WTC11 (cell line): ENCODE measurements around the gene RYR1.

Experiments used
- ETV6 ChIP-seq: sonication (generic); formaldehyde crosslinking; IDR thresholded peaks from 2 replicates; pipeline ENCODE4 v1.8.1; 2022; ENCODE audit warnings: mild to moderate bottlenecking, missing genetic modification reagents
- FOXK1 ChIP-seq: sonication (generic); formaldehyde crosslinking; IDR thresholded peaks from 2 replicates; pipeline ENCODE4 v1.8.0; 2022; ENCODE audit warnings: mild to moderate bottlenecking, moderate library complexity, missing genetic modification reagents
- NFYB ChIP-seq: sonication (generic); formaldehyde crosslinking; conservative IDR thresholded peaks from 2 replicates; pipeline ENCODE4 v1.8.0; 2022; ENCODE audit warnings: low read depth, missing genetic modification reagents
- NR1H2 ChIP-seq: sonication (generic); formaldehyde crosslinking; IDR thresholded peaks from 2 replicates; pipeline ENCODE4 v1.9.0; 2021; ENCODE audit warnings: mild to moderate bottlenecking, moderate library complexity, missing genetic modification reagents
- TF ChIP-seq, protein P1 (sequence below): sonication (generic); formaldehyde crosslinking; conservative IDR thresholded peaks from 2 replicates; pipeline ENCODE4 v1.8.1; 2023; ENCODE audit warnings: mild to moderate bottlenecking, low read depth, missing genetic modification reagents, moderate library complexity
- TF ChIP-seq, protein P2 (sequence below): sonication (generic); formaldehyde crosslinking; IDR thresholded peaks from 2 replicates; pipeline ENCODE4 v1.8.1; 2023; ENCODE audit warnings: mild to moderate bottlenecking, moderate library complexity, missing genetic modification reagents
- TF ChIP-seq, protein P3 (sequence below): sonication (generic); formaldehyde crosslinking; IDR thresholded peaks from 2 replicates; pipeline ENCODE4 v1.8.1; 2023; ENCODE audit warnings: mild to moderate bottlenecking, missing genetic modification reagents
- TF ChIP-seq, protein P4 (sequence below): fragments of 200-600 bp; IDR thresholded peaks from 2 replicates; pipeline ENCODE4 v1.8.0; 2022; ENCODE audit warnings: antibody characterized with exemption

DNA sequence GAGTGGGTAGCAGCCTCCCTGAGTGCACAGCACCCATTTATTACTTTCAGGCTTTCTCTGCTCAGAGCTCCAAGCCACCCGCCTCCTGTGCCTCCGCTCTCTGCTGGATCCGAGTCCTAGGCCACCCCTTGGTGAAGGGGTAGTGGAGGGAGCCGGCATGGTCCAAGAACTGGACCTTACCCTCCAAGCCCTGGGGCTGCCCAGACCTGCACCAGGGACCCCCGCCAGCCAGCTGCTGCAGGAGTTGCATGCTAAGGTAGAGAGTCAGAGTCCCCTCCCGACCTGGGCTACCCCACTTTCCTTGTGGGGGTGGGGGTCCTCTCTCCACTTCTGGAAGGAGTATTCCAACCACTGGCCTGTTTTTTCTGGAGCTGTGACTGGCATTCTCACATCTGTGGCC lies 28.6 kb upstream of the RYR1 start:
- TF ChIP-seq FOXK1 (CRISPR knock-in tag), result no peak
- TF ChIP-seq NR1H2, result no peak
- TF ChIP-seq, protein P1, sequence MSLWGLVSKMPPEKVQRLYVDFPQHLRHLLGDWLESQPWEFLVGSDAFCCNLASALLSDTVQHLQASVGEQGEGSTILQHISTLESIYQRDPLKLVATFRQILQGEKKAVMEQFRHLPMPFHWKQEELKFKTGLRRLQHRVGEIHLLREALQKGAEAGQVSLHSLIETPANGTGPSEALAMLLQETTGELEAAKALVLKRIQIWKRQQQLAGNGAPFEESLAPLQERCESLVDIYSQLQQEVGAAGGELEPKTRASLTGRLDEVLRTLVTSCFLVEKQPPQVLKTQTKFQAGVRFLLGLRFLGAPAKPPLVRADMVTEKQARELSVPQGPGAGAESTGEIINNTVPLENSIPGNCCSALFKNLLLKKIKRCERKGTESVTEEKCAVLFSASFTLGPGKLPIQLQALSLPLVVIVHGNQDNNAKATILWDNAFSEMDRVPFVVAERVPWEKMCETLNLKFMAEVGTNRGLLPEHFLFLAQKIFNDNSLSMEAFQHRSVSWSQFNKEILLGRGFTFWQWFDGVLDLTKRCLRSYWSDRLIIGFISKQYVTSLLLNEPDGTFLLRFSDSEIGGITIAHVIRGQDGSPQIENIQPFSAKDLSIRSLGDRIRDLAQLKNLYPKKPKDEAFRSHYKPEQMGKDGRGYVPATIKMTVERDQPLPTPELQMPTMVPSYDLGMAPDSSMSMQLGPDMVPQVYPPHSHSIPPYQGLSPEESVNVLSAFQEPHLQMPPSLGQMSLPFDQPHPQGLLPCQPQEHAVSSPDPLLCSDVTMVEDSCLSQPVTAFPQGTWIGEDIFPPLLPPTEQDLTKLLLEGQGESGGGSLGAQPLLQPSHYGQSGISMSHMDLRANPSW (CRISPR knock-in tag), result no peak
- TF ChIP-seq, protein P2, sequence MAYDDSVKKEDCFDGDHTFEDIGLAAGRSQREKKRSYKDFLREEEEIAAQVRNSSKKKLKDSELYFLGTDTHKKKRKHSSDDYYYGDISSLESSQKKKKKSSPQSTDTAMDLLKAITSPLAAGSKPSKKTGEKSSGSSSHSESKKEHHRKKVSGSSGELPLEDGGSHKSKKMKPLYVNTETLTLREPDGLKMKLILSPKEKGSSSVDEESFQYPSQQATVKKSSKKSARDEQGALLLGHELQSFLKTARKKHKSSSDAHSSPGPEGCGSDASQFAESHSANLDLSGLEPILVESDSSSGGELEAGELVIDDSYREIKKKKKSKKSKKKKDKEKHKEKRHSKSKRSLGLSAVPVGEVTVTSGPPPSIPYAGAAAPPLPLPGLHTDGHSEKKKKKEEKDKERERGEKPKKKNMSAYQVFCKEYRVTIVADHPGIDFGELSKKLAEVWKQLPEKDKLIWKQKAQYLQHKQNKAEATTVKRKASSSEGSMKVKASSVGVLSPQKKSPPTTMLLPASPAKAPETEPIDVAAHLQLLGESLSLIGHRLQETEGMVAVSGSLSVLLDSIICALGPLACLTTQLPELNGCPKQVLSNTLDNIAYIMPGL (CRISPR knock-in tag), result no peak
- TF ChIP-seq, protein P3, sequence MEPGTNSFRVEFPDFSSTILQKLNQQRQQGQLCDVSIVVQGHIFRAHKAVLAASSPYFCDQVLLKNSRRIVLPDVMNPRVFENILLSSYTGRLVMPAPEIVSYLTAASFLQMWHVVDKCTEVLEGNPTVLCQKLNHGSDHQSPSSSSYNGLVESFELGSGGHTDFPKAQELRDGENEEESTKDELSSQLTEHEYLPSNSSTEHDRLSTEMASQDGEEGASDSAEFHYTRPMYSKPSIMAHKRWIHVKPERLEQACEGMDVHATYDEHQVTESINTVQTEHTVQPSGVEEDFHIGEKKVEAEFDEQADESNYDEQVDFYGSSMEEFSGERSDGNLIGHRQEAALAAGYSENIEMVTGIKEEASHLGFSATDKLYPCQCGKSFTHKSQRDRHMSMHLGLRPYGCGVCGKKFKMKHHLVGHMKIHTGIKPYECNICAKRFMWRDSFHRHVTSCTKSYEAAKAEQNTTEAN (CRISPR knock-in tag), result no peak
- TF ChIP-seq, protein P4, sequence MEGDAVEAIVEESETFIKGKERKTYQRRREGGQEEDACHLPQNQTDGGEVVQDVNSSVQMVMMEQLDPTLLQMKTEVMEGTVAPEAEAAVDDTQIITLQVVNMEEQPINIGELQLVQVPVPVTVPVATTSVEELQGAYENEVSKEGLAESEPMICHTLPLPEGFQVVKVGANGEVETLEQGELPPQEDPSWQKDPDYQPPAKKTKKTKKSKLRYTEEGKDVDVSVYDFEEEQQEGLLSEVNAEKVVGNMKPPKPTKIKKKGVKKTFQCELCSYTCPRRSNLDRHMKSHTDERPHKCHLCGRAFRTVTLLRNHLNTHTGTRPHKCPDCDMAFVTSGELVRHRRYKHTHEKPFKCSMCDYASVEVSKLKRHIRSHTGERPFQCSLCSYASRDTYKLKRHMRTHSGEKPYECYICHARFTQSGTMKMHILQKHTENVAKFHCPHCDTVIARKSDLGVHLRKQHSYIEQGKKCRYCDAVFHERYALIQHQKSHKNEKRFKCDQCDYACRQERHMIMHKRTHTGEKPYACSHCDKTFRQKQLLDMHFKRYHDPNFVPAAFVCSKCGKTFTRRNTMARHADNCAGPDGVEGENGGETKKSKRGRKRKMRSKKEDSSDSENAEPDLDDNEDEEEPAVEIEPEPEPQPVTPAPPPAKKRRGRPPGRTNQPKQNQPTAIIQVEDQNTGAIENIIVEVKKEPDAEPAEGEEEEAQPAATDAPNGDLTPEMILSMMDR, result no peak
- no peak for TF ChIP-seq NFYB
- TF ChIP-seq ETV6 (CRISPR knock-in tag), result no peak
